HS-5 (cell line): Measurements from ENCODE around the gene KRTCAP2.

Experiments
- DNase-seq: peaks from one replicate; pipeline ENCODE4 v3.0.0-alpha.2; 2012; ENCODE audit warnings: low read depth

The KRTCAP2 gene

DNA sequence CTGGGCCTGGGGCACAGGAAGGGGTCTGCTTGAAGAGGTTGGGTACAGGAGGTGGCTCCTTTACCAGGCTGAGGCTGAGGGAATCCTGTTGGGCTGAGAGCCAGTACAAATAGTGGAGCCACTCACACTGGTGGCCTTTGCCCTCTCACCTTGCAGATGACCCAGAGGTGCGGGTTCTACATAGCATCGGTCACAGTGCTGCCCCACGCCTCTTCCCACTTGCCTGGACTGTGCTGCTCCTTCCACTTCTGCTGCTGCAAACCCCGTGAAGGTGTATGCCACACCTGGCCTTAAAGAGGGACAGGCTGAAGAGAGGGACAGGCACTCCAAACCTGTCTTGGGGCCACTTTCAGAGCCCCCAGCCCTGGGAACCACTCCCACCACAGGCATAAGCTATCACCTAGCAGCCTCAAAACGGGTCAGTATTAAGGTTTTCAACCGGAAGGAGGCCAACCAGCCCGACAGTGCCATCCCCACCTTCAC lies 39.3 kb downstream of the KRTCAP2 start:
- no peak for DNase-seq

DNA sequence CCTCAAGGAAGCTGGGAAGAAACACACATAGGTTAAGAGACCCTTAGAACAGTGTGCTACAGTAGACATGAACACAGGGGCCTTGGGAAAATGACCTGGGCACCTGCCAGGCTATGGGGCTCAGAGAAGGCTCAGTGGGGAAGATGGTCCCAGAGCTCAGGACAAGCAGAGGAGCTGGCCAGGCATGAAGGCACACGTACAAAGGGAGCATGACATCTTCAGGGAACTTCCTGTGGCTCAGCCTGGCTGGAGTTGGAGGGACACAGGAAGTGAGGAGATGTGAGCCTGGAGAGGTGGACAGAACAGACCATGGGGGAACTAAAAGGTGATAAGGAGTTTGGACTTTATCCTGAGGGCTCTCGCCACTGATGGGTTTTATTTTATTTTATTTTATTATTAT lies 41.2 kb downstream of the KRTCAP2 start:
- no peak for DNase-seq

DNA sequence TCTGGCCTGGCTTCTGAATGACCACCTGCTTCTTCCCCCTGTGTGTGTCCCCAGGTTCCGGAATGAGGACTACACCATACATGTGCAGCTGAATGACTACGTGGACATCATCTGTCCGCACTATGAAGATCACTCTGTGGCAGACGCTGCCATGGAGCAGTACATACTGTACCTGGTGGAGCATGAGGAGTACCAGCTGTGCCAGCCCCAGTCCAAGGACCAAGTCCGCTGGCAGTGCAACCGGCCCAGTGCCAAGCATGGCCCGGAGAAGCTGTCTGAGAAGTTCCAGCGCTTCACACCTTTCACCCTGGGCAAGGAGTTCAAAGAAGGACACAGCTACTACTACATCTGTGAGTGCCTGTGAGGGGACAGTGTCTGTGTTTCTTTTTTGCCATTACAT lies 41.8 kb downstream of the KRTCAP2 start:
- no peak for DNase-seq

GRCh38 chr1:155130272-155131006 lies 42.7 kb downstream of the KRTCAP2 start:
- no peak for DNase-seq

- DNase-seq = no peak
Measured at GRCh38 chr1:155128755-155129473, 44.2 kb downstream of the KRTCAP2 start.

DNA sequence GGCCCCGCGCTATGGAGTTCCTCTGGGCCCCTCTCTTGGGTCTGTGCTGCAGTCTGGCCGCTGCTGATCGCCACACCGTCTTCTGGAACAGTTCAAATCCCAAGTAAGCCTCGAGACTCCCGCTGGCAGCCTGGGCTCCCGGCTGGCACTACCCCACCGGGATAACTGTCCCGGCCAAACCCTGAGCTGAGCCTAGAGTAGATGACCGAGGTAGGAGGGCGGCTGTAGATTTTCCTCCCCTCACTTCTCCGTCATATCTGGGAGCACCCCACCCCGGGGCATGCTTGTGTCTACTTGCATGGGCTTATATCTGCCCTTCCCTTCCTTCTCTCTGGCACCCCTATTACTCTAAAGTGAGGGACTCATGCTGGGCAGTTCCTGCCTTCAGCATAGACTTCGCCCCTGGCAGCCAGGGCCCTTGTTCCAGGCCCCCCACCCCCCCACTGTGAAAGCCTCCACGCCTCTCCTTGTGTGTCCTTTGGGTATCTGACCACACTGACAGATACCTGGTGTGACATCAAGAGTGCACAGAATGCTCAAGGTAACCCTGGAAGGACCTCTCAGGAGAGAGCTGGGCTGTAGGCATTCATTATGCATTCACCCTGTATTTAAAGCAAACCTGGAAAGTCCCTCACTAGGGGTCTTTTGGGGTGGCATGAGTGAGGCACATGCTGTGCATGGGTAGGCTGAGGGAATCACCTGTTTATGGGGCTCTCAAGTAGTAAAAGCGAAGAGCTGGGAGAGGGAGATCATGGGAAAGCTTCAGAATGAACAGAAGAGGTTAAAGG lies 44.9 kb downstream of the KRTCAP2 start:
- DNase-seq = no peak

DNA sequence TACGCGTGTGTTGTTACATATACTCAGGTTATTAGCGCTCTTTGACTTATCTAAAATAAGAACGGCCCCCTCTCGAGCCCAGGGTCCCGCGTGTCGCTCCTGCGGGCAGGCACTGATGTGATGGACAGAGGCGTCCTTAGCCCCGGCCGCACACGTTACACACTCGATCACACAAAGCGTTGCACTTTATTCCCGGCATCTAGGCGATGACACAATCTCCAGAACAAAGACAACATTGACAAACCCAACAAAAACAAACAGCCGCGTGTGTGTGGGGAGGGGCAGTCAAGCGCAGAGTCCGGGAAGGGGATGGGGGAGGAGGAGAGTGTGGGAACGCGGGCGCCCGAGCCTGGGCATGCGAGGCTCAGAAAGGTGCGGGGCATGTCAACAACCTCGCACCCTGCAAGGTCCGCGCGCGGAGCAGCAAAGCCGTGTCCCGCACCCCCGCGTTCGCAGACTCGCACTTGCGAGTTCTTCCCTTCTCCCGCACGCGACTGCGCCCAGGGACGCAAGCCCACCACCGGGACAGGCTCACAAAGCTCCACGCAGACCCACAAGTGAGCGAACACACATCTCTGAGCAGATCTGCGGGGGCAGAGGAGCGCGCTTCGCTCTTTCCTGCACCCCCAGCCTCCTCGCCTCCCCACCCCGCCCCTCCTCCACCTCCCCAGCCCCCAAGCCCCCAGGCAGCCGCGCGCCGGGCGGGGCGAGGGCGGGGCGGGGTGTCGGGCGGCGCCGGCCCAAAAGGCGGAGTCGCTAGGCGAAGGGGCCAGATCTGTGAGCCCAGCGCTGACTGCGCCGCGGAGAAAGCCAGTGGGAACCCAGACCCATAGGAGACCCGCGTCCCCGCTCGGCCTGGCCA lies 45.8 kb downstream of the KRTCAP2 start, which contains the start of gene EFNA1:
EFNA1 (plus strand) TSS at position 772 of the 862 bp plus-strand sequence. CDS start 102 bp downstream, outside the sequence.
- no peak for DNase-seq

DNA sequence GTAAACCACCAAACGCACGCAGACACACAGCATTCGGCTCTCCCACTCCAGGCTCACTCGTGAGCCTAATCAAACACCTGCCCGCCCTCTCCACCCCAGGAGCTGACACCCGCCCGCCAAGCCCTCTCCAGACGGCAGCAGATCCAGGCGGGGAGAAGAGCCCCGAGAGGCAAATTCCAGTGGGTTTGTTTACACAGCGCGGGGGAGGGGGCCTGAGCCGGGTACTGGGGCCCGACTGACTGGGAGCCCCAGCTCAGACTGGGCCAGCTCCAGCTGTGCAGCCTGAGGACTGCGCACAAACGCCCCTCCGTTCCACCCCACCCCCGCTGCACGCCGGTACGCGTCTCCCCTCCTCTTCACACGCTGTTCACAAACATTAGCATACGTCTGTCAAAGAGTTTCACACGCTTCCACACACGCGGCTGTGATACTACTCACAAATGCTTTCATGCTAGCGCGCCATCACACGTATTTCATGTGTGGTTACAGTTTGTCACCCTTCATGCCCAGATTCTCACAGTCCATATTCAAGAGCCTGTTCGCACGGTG lies 46.5 kb downstream of the KRTCAP2 start:
- no peak for DNase-seq

DNA sequence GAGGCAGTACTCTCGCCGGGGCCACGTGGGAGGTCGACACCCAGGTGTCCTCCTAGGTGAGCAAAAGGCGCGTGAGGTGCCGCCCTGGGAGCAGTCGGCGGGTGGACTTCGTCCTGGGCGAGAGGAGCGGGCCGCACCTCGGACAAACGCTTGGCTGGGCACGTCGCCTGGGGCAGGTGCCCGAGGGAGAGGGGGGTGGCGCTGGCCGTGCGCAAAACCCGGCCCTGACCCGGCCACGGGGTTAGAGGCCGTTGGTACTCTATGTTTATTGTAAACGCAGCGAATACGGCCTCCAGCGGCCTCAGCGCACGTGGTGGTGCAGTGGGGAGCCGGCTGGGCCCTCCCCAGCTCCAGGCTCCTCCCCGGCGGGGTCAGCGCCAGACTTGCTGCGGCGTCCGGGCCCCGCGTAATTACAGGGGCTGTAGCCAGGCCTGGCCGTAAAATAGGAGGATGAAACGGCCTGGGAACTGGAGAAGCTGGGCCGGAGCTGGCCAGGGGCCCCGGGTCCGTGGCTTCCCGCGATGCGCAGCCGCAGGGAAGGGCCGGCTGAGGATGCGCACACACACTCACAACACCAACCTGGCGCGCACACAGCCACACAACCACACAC lies 47.1 kb downstream of the KRTCAP2 start:
- DNase-seq = no peak

DNA sequence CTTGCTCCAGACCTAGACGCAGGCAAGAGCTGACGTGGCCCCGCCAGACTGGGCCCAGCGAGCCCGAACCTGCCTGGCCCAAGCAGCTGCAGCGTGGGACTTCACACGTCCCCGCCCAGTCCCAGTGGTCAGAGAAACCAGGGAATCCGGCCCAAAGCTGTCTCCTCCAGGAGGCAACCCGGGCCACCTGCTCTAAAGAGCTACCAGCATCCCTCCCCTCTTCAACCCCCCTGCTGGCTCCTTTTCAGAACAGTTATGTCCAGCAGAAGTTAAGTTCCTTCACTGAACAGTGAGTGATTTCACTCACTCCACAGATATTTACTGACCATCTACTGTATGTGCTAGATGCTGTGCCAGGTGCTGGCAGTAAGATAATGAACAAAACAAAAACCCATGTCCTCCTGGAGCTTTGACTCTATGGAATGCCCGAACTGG lies 47.6 kb downstream of the KRTCAP2 start:
- no peak for DNase-seq

GRCh38 chr1:155124503-155125463 lies 48.3 kb downstream of the KRTCAP2 start:
- no peak for DNase-seq

- DNase-seq = no peak
Measured at GRCh38 chr1:155123801-155124200, 49.3 kb downstream of the KRTCAP2 start.

DNA sequence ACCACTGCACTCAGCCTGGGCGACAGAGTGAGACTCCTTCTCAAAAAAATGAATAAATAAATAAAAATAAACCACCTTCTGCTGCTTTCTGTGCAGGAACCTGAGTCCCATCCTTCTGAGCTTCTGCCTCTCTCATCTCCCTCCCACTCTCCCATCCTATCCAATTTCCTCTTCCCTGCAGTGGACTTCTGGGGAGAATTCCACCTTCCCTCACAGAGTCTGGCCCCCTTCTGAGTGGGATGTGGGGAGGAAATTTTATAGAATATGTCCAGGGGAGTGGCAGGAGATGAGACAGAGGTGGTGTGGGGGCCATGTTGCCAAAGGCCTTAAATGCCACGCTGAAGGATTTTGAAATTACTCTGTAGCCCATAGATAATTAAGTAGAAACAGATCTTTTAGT lies 50.8 kb downstream of the KRTCAP2 start:
- no peak for DNase-seq

DNA sequence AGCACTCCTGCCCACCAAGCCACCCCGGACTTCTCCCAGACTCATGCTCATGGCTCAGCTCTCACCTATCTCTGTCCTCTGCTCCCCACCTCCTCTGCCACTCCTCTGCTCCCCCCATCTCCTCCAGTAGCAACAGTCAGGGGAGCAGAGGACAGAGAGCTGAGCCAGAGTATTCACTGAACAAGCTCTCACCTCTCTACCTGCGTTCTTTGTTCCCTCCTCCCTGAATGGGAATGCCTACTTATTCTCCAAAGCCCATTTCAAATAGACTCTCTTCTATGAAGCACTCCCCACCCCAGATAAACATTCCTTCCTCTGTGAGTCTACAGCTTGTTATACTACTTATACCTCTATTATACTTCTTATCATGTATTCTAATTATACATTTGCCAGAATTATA lies 51.9 kb downstream of the KRTCAP2 start:
- no peak for DNase-seq

DNA sequence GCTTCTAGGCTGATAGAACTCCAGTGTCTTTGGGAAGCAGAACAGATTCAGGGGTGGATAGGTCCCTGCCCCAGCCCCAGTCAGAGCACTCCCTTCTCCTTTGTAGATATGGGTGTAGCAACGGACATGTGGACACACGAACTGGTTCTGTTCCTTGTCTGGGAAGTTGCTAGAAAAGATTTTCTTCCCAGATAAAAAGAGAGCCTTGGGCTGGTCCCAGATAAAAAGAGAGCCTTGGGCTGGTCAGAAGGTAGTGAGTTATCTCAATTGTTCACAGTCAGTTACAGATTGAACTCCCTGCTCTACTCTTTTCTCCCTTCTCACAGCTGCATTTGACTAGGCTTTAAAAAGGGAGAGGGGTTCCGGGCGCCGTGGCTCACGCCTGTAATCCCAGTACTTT lies 52.9 kb downstream of the KRTCAP2 start:
- DNase-seq = no peak
